Measurements from ENCODE around the gene BROX.
"Not testable (repeated sequence)": the region's sequence is repeated elsewhere in the genome, so short reads cannot be mapped to it uniquely, and the experiment has no call there.

The BROX gene

DNA sequence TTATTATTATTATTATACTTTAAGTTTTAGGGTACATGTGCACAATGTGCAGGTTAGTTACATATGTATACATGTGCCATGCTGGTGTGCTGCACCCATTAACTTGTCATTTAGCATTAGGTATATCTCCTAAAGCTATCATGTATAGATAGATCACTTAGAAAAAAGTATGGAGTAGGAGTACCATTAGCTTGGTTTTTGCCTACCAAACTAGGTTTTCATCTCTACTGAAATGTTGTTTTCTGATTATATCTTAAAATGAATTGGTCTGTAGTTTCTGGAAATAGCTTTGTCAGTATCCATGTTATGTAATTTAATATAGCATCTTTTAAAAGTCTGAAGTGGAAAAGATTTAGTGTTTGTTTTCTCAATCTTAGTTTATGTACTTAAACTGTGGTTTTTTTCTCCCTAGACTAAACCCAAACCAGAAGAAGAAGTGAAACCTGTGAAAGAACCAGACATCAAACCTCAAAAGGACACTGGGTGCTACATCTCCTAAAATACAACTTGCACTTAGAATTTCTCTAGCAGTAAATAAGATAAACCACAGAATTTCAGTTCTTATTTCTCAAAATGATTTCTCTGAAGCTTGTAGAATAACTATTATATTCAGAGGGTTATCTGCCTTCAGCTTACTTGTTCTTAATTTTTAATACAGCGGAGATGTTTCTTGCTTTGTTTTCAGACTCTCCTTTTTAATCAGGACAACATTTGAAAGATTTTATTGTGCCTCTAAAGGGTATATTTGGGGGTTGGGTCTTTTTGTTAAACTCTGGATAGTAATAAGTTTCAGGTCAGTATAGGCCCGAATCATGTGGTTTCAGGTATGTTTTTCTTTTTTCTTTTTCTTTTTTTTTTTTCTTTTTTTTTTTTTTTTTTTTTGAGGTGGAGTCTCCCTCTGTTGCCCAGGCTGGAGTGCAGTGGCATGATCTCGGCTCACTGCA, 20.1 kb downstream of the BROX start:
- DNase-seq (ENCODE audit: low spot score): no peak

DNA sequence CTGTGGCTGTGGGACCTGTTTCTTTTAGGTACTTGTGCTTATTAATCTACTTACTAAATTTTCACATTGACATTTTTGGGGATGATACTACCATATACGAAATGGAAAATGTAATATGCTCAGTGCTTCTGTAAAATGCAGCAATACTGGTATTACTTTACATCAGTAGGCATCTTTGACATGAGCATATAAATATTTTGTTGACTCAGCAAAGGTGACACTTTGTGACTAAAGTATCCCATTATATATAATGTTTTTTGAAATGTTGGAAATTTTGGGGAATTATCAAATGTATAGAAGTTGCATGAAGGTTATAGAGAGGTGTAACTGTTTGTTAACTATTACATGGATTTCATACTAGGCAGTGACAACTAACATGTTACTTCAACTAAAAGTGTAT, 22.4 kb downstream of the BROX start:
- DNase-seq (ENCODE audit: low spot score): no peak

DNA sequence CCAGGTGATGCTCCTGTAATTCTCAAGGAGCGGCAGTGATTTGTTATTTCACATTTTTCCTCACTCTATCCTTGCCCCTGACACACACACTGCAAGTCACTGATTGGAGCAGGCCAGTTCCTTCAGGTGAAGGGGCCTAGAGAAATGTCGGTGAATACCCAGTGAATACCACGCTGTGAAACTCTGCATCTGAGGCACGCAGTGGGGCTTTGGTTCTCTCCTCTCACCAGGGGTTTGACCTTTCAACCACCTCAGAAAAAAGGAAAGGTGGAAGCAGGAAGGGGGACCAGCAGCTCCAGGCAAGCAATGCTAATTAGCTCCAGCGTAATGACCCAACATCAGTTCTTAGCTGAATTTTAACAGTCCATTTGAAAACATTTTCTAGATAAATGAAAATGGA, 24.1 kb downstream of the BROX start:
- no peak for DNase-seq (ENCODE audit: low spot score)

GRCh38 chr1:222736972-222737371, 24.6 kb downstream of the BROX start, which contains the start of gene FAM177B:
Gene FAM177B (plus strand): TSS chr1:222737202. CDS start chr1:222746546, 9,344 bp downstream.
- DNase-seq (ENCODE audit: low spot score): no peak

DNA sequence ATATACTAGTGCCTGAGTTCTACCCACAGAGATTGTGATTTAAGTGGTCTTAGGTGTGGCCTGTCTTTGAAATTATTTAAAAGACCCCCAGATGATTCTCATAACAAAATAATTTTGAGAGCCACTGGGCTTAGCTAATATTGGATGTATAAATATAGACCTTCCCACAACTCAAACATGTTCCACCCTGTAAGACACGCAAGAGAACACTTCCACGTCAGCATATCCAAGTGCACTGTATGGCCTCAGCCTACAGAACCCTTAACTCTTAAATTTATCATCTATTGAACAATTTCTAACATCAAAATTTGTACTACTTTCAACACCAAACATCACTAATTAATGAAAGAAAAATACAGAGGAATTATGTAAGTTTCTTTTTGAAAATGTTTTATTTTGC, 27.1 kb downstream of the BROX start:
- no peak for DNase-seq (ENCODE audit: low spot score)

DNA sequence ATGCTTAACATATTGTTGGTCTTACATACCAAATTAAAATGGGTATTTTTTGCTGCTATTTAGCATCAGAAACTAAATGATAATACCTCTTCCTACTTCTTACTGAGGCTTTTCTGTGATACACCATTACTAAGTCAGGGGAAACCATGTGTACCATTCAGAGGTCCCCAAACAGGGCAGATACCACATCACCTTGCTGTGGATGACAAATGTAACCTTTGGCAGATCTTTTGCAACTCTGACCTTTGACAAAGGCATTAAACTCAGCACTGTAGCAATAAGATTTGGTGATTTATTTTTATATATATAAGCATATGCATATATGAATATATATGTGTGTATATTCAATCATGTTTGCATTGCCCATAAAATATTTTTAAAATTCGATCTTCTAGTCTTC, 27.6 kb downstream of the BROX start:
- DNase-seq (ENCODE audit: low spot score): no peak

DNA sequence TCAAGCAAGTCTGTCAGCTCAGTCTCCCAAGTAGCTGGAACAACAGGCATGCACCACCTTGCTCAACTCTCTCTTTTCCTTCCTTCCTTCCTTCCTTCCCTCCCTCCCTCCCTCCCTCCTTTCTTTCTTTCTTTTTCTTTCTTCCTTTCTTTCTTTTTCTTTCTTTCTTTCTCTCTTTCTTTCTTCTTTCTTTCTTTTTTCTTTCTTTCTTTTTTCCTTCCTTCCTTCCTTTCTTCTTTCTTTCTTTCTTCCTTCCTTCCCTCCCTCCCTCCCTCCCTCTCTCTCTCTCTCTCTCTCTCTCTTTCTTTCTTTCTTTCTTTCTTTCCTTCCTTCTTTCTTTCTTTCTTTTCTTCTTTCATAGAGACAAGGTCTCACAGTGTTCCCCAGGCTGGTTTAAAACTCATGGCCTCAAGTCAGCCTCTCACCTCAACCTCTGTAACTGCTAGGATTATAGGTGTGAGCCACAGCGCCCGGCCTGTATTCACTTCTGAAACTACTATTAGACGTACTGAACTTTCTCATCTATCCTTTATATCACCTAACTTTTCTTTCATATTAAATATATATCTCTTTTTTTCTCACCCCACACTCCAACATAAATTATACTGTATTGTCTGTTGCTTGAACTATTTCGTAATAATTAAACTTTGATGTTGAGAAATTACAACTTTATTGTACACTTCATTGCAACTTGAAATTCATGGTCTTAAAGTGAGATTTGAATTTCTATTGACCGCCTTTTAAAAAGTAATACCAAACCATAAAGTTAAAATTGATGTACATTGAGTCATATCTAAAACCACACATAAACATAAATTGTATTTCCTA, 29.5 kb downstream of the BROX start:
- not testable (repeated sequence) for DNase-seq (ENCODE audit: low spot score)

- no peak for DNase-seq (ENCODE audit: low spot score)
Observed at GRCh38 chr1:222749927-222750326, 37.6 kb downstream of the BROX start.

- no peak for DNase-seq (ENCODE audit: low spot score)
Observed at GRCh38 chr1:222750651-222751050, 38.3 kb downstream of the BROX start.

DNA sequence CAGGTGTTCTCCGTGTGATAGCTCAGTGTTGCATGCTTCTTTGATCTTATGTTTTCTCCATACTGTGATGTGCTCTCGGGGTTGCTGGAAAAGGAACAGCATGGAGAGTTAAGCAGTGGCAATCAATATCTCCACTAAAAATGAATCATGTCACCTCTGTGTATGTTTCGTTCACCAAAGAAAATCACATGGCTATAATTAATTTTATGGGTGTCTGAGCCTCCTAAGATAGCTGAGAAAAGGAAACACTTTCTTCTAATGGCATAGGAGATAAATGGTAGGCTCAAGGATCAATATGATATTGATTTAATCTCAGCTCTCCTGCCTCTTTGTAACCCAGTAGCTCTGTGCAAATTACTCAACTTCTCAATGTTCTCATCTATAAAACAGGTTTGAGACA, 38.9 kb downstream of the BROX start:
- no peak for DNase-seq (ENCODE audit: low spot score)

GRCh38 chr1:222754366-222755139, 42.2 kb downstream of the BROX start:
- no peak for DNase-seq (ENCODE audit: low spot score)

GRCh38 chr1:222757646-222758268, 45.4 kb downstream of the BROX start:
- DNase-seq (ENCODE audit: low spot score): no peak

GRCh38 chr1:222759451-222760035, 47.2 kb downstream of the BROX start:
- DNase-seq (ENCODE audit: low spot score): no peak

DNA sequence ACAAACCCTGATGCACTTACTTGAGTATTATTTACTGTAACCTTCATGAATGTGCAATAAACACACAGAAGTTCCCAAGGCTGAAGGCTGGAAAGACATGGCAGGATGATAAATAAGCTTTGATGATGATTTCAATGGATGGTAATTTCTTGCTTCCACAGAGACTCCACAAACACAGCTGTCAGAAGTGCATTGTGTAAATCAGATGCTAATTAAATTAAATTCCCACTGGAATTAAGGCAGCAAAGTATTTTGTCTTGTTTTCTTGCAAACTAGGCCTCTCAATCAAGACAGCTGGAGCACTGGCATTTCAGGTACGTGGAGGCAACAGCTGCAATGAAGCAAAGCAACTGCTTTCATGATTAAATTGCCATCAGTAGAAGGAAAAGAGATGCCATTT, 48.7 kb downstream of the BROX start:
- DNase-seq (ENCODE audit: low spot score): no peak

DNA sequence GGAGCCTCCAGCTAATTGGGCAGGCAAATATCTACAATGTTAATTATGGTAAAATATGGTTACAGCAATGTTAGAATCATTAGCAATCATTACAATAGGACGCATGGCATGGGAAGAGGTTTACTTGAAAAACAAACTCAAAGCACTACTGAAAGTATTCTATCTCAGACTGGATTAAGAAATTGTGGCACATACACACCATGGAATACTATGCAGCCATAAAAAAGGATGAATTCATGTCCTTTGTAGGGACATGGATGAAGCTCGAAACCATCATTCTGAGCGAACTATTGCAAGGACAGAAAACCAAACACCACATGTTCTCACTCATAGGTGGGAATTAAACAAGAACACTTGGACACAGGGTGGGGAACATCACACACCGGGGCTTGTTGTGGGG, 49.8 kb downstream of the BROX start:
- not testable (repeated sequence) for DNase-seq (ENCODE audit: low spot score)

GRCh38 chr1:222767152-222767571, 54.8 kb downstream of the BROX start:
- no peak for DNase-seq (ENCODE audit: low spot score)

DNA sequence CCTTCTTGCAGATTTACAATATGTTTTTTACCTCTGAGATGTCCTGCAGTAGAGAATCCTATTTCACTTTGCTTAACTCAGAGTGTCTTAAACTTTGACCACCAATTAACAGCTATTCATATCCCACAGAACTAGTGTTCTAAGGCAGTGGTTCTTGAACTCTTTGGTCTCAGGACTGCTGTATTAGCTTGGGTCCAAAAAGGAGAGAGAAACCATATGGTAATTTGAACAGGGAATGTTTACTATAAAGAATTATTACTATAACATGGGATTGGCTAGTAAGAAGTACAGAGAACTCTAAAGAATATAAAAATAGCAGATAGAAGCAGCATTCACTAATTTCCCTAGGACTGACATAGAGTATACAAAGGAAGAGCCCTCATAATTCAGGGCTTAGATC, 56.2 kb downstream of the BROX start:
- DNase-seq (ENCODE audit: low spot score): no peak

DNA sequence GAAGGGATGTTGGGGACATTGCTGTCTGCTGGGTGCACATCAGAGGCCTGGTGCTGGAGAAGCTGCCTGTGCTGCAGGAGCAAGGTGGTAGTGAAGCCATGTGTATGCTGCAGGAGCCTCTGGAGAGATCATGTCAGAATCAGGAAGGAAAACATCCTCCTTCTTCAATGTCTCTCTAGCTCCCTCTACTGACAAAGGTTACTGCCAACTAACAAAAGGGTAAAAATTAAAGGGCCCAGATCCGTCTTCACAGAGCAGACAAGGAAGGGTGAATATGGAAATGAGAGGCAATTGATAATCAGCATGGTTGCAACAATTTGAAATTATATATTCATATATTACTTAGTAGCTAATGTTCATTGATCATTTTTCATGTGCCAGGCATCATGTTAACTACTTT, 56.8 kb downstream of the BROX start:
- DNase-seq (ENCODE audit: low spot score): no peak

DNA sequence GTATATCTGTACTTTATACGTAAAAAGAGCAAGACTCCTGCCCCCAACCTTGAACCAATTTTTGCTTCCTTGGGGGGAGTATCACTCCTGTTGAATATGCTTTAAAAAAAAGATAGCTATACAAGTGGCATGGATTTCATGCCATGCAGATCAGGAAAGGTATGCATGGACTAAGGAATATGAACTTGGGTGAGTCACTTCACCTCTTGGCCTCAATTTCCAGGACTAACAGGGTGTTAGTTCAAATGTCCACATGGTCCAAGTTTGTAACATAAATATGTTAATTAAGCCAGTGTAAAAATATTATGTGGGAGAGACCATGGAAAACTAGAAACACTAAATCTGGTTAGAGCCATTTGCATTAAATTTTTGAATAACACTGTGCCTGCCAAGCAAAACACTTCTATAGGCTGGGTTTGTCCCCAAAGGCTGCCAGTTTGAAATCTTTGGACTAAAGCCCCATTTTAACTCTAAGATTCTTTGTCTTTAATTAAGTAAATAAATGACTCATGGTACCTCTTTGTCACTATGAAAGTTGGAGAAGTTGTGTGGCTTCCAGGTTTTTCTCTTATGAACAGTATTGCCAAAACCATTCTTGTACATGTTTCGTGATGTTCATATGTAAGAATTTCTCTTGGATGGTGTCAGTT, 57.7 kb downstream of the BROX start:
- no peak for DNase-seq (ENCODE audit: low spot score)

DNA sequence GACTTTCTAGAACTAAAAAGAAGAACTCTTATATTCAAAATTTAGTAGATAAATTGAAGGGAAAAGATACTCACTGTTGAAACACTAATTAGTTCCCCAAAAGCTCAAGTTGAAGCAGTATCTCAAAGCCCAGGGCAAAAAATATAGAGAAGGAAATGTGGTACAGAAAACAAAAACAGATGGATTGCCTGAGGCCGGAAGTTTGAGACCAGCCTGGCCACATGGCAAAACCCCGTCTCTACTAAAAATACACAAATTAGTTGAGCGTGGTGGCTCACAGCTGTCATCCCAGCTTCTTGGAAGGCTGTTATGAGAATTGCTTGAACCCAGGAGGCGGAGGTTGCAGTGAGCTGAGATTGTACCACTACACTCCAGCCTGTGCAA, 60.6 kb downstream of the BROX start:
- peak; percentile 4 for DNase-seq (ENCODE audit: low spot score)

- no peak for DNase-seq (ENCODE audit: low spot score)
Observed at GRCh38 chr1:222777463-222777862, 65.1 kb downstream of the BROX start.
